NCI-H1417 (cell line): Measurements from ENCODE around the gene INSRR.

ENCODE experiments used
- DNase-seq, 3 experiments: peaks; one replicate each; lab custom pipeline; 2025; lab: John Stamatoyannopoulos, UW

Gene INSRR

GRCh38 chr1:156858959-156859522, at the start of gene INSRR:
TSS of gene INSRR (minus strand) at chr1:156859117. CDS start at chr1:156858621, 496 bp downstream.
- peak in 2 of 3 experiments; percentile 72 to 76 for DNase-seq

GRCh38 chr1:156908541-156908940, 49.6 kb upstream of the INSRR start:
- DNase-seq: no peak

- DNase-seq: no peak
Observed at GRCh38 chr1:156906206-156906906, 47.4 kb upstream of the INSRR start.

GRCh38 chr1:156905651-156906050, 46.7 kb upstream of the INSRR start:
- DNase-seq: no peak

GRCh38 chr1:156905176-156905575, 46.3 kb upstream of the INSRR start:
- DNase-seq: no peak

GRCh38 chr1:156904187-156904959, 45.5 kb upstream of the INSRR start:
- DNase-seq: no peak

GRCh38 chr1:156903328-156904091, 44.6 kb upstream of the INSRR start:
- DNase-seq: no peak

GRCh38 chr1:156901966-156902915, 43.3 kb upstream of the INSRR start:
- DNase-seq: no peak

- no peak for DNase-seq
Observed at GRCh38 chr1:156901590-156901900, 42.6 kb upstream of the INSRR start.

- no peak for DNase-seq
Observed at GRCh38 chr1:156900896-156901589, 42.1 kb upstream of the INSRR start.

- DNase-seq: no peak
Observed at GRCh38 chr1:156899956-156900718, 41.2 kb upstream of the INSRR start.

- no peak for DNase-seq
Observed at GRCh38 chr1:156898971-156899664, 40.2 kb upstream of the INSRR start.

GRCh38 chr1:156898161-156898566, 39.2 kb upstream of the INSRR start:
- no peak for DNase-seq

GRCh38 chr1:156897078-156897825, 38.3 kb upstream of the INSRR start:
- DNase-seq: no peak

GRCh38 chr1:156896490-156897033, 37.6 kb upstream of the INSRR start:
- no peak for DNase-seq

- DNase-seq: no peak
Observed at GRCh38 chr1:156895927-156896326, 37.0 kb upstream of the INSRR start.

- no peak for DNase-seq
Observed at GRCh38 chr1:156895455-156895812, 36.5 kb upstream of the INSRR start.

- no peak for DNase-seq
Observed at GRCh38 chr1:156894711-156895454, 36.0 kb upstream of the INSRR start.
